ENCODE measurements around the gene DCDC2C. TPM values are rescaled to one million over a fixed set of nuclear protein-coding genes. Genes with fewer than 3 reads are reported as not detected.

The DCDC2C gene
- total and polyA plus RNA-seq, 10 donors, result 0.03 to 0.22 TPM; not detected in 8

GRCh38 chr2:3868012-3868805 lies 164.8 kb downstream of the DCDC2C start:
- 69 to 83% (median 76%) methylated on average over 13 to 14 of the region's 14 CpGs for WGBS, 5 donors
- no peak for DNase-seq
- intact Hi-C loops (cut with DNase I; ENCODE audit: low total_unique reads), result no loop called here
- H3K27me3 ChIP-seq (replicated peaks in 1 of 7), result peaks cover 0 to 5% (median 0%) of the 10 kb centered on the region in 7 donors
- no peak for TF ChIP-seq POLR2AphosphoS5 (IDR thresholded peaks at IDR 0.05)
- TF ChIP-seq, protein P1, sequence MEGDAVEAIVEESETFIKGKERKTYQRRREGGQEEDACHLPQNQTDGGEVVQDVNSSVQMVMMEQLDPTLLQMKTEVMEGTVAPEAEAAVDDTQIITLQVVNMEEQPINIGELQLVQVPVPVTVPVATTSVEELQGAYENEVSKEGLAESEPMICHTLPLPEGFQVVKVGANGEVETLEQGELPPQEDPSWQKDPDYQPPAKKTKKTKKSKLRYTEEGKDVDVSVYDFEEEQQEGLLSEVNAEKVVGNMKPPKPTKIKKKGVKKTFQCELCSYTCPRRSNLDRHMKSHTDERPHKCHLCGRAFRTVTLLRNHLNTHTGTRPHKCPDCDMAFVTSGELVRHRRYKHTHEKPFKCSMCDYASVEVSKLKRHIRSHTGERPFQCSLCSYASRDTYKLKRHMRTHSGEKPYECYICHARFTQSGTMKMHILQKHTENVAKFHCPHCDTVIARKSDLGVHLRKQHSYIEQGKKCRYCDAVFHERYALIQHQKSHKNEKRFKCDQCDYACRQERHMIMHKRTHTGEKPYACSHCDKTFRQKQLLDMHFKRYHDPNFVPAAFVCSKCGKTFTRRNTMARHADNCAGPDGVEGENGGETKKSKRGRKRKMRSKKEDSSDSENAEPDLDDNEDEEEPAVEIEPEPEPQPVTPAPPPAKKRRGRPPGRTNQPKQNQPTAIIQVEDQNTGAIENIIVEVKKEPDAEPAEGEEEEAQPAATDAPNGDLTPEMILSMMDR (IDR thresholded peaks at IDR 0.05 in 8 of 11, conservative IDR thresholded peaks at IDR 0.05 in 3 of 11), result no peak
- TF ChIP-seq POLR2A (IDR thresholded peaks at IDR 0.05), result no peak
- H3K36me3 ChIP-seq, result no peaks in the 10 kb centered on the region
- H3K4me1 ChIP-seq, result no peaks in the 10 kb centered on the region
- H3K9me3 ChIP-seq, result no peaks in the 10 kb centered on the region
- H3K4me3 ChIP-seq, result no peak overlapping the region
- no peak overlapping the region for H3K27ac ChIP-seq

DNA sequence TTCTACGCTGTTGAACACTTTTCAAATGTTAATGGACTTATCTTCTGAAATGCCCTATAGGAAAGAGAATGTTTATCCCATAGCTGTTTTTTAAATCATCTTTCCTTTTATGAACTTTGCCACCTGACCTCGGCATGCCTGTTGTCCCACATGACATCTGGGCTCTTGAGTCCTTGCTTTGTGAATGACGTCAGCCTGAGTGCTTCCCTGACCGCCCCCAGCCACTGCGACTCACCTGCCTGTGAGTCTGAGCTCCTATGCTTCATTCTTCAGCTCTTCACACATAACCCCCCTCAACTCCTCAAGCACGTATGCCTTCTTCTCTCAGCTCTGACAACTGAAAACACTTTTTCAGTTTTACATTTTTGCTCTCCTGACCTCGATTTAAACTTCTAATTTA lies 166.8 kb downstream of the DCDC2C start:
- Histone ChIP-seq H3K9me3 (no peaks in the 10 kb centered on the region), H3K27ac (no peak overlapping the region), H3K36me3 (no peaks in the 10 kb centered on the region), H3K4me1 (no peaks in the 10 kb centered on the region), H3K4me3 (no peak overlapping the region), H3K27me3 (replicated peaks in 1 of 7) (no peaks in the 10 kb centered on the region)
- WGBS, 5 donors, result 79 to 87% (median 81%) methylated on average over 7 of the region's 7 CpGs
- DNase-seq, result no peak
- intact Hi-C loops (cut with DNase I; ENCODE audit: low total_unique reads), result no loop called here
- TF ChIP-seq POLR2A (IDR thresholded peaks at IDR 0.05) (no peak), POLR2AphosphoS5 (IDR thresholded peaks at IDR 0.05) (no peak)
- TF ChIP-seq, protein P1 (IDR thresholded peaks at IDR 0.05 in 8 of 11, conservative IDR thresholded peaks at IDR 0.05 in 3 of 11), result no peak

DNA sequence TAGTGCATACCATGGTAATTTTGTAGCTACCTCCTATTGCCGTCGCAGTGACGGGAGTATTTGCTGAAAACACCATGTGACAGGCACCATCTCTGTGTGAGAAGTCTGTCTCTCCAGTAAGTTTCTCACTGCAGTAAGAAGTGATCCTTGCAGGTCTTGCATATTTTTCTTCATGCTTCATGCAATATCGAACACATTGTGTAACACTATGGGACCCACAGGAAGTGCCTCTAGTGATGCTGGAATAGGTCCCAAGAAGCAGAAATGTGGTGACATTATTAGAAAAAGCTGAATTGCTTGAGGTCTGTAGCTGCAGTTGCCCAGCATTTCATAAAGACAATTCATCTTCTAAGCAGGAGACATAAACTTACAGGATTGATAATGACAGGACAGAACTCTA lies 167.6 kb downstream of the DCDC2C start:
- intact Hi-C loops (cut with DNase I; ENCODE audit: low total_unique reads), result no loop called here
- Histone ChIP-seq H3K36me3 (no peaks in the 10 kb centered on the region), H3K4me3 (no peak overlapping the region), H3K27me3 (replicated peaks in 1 of 7) (no peaks in the 10 kb centered on the region), H3K4me1 (no peaks in the 10 kb centered on the region), H3K9me3 (no peaks in the 10 kb centered on the region), H3K27ac (no peak overlapping the region)
- no peak for DNase-seq
- no peak for TF ChIP-seq POLR2A (IDR thresholded peaks at IDR 0.05)
- TF ChIP-seq, protein P1 (IDR thresholded peaks at IDR 0.05 in 8 of 11, conservative IDR thresholded peaks at IDR 0.05 in 3 of 11), result no peak
- no peak for TF ChIP-seq POLR2AphosphoS5 (IDR thresholded peaks at IDR 0.05)
- 62 to 78% (median 72%) methylated on average over 4 of the region's 4 CpGs for WGBS, 5 donors

GRCh38 chr2:3872451-3872850 lies 169.1 kb downstream of the DCDC2C start:
- no peaks in the 10 kb centered on the region for H3K36me3 ChIP-seq
- TF ChIP-seq POLR2AphosphoS5 (IDR thresholded peaks at IDR 0.05) (no peak), POLR2A (IDR thresholded peaks at IDR 0.05) (no peak)
- TF ChIP-seq, protein P1 (IDR thresholded peaks at IDR 0.05 in 8 of 11, conservative IDR thresholded peaks at IDR 0.05 in 3 of 11), result no peak
- no peaks in the 10 kb centered on the region for H3K4me1 ChIP-seq
- H3K27ac ChIP-seq, result no peak overlapping the region
- DNase-seq, result no peak
- WGBS, 5 donors, result 91 to 97% (median 95%) methylated on average over 3 of the region's 3 CpGs
- H3K9me3 ChIP-seq, result no peaks in the 10 kb centered on the region
- intact Hi-C loops (cut with DNase I; ENCODE audit: low total_unique reads), result no loop called here
- H3K27me3 ChIP-seq (replicated peaks in 1 of 7), result no peaks in the 10 kb centered on the region
- no peak overlapping the region for H3K4me3 ChIP-seq

All from spleen (tissue), 11 donors.